Erythroblast (primary cell): ENCODE results near the gene HTATSF1.

ENCODE experiments used
- GATA1 ChIP-seq: IDR thresholded peaks from 2 replicates; pipeline ENCODE4 v1.6.1; 2011; ENCODE audit warnings: low read depth, mild to moderate bottlenecking, control low read depth, low read length, moderate library complexity
- POLR2A ChIP-seq: IDR thresholded peaks from 2 replicates; pipeline ENCODE4 v1.6.1; 2011; ENCODE audit warnings: mild to moderate bottlenecking, low read length

DNA sequence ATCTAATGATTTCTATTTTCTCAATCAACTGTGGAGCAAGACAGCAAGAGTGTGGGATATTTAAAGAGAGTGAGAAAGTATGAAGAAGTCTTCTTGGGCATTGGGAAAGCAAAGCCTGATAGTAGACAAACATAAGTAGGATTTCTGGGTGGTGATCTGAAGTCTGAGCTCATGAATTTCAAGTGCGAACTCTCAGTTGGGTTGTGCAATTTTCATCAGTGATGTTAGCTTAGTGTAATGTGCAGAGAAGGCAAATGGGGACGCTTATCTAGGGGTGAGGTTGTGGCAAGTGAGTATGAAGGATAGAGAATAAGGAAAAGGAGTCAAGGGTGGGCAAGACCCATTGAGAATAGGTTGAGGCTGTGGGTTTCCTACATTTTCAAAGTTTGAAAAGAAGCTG lies 58.3 kb downstream of the HTATSF1 start:
- TF ChIP-seq POLR2A (no peak), GATA1 (no peak)
